ACC112 (cell line): ENCODE measurements around the gene NME4.
A peak's percentile ranks its signal among the peaks of the same experiment; 100 is the strongest.
"Not testable (repeated sequence)": the region's sequence is repeated elsewhere in the genome, so short reads cannot be mapped to it uniquely, and the experiment has no call there.

ENCODE experiments used
- H2AFZ ChIP-seq: fragments of 200-600 bp; sonication (generic); one replicate; pipeline ENCODE4 v1.6.0; 2017; ENCODE audit warnings: antibody characterized with exemption, low read length; ENCODE audit not compliant: unreplicated experiment
- H3K27ac ChIP-seq: fragments of 200-600 bp; sonication (generic); 2 replicates; pipeline ENCODE4 v1.5.1; 2014; ENCODE audit warnings: low read depth, mild to moderate bottlenecking, antibody characterized with exemption, low read length, moderate library complexity
- H3K27me3 ChIP-seq: fragments of 200-600 bp; sonication (generic); 2 replicates; pipeline ENCODE4 v1.6.1; 2014; ENCODE audit warnings: mild to moderate bottlenecking, antibody characterized with exemption, low read length, moderate library complexity, mixed read lengths; ENCODE audit not compliant: insufficient read depth
- H3K36me3 ChIP-seq: fragments of 200-600 bp; sonication (generic); 2 replicates; pipeline ENCODE4 v1.6.1; 2016; ENCODE audit warnings: mild to moderate bottlenecking, antibody characterized with exemption, low read length, moderate library complexity, mixed read lengths; ENCODE audit not compliant: insufficient read depth
- H3K4me1 ChIP-seq: fragments of 200-600 bp; sonication (generic); one replicate; pipeline ENCODE4 v1.6.1; 2016; ENCODE audit warnings: low read length, mixed read lengths; ENCODE audit not compliant: insufficient read depth, unreplicated experiment, control insufficient read depth
- H3K4me3 ChIP-seq: fragments of 200-600 bp; sonication (generic); 2 replicates; pipeline ENCODE4 v1.5.1; 2014; ENCODE audit warnings: mild to moderate bottlenecking, low read depth, low read length
- H3K79me2 ChIP-seq: fragments of 200-600 bp; sonication (generic); one replicate; pipeline ENCODE4 v1.6.0; 2016; ENCODE audit warnings: low read length; ENCODE audit not compliant: control insufficient read depth, unreplicated experiment, insufficient read depth

Gene NME4

DNA sequence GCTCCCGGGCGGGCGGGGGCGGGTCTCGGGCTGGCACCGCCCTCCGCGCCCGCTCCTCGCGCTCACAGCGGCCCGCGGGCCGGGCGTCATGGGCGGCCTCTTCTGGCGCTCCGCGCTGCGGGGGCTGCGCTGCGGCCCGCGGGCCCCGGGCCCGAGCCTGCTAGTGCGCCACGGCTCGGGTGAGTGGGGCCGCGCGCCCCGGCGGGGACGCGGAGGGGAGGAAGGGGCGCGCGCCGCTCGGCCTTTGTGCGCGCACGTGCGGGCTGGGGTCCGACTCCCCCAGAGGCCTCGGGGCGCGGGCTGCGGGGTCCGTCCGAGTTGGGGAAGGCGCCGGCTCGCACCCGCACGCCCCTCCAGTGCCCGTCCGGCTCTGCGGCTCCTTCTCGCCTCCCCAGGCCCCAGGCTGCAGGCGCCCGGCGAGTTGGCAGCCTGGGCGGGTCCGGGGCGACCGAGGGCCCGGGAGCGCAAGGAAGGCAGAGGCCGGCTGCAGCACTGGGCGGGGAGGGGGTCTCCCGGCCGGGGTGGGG lies at the start of gene NME4:
Gene NME4 (plus strand): TSS at position 65 of the 527 bp plus-strand sequence. CDS start 24 bp downstream, at position 89.
- H3K36me3 ChIP-seq = no peaks in the 10 kb centered on the region
- H3K4me3 ChIP-seq = peak within 1 kb of the TSS; percentile 87
- H3K4me1 ChIP-seq = peaks cover 12% of the 10 kb centered on the region
- peaks cover 9% of the 10 kb centered on the region for H3K79me2 ChIP-seq
- no peaks in the 10 kb centered on the region for H3K27me3 ChIP-seq
- 0 out of 2 replicates have a peak within 1 kb of the TSS, but pooled peaks have one; percentile 5 for H3K27ac ChIP-seq
- H2AFZ ChIP-seq = peak within 1 kb of the TSS; percentile 90

DNA sequence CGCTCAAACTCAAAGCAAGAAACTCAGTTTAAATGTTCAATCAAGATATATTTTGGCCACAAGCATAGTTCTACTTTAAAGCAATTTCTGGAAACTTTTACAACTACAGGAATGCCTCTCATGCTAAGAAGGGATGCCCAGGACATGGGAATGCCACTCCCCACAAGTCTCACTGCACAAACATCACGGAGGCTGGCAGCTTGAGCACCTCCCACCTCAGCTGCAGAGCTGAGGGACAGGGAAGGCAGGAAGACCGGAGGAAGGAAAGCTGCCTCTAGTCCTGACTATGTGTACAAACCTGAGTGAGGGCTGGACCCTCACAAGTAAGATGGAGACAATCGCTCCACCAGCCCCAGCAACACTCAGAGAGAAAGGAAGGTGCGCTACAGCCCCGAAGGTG lies 49.8 kb upstream of the NME4 start:
- Histone ChIP-seq H3K4me3 (no peak overlapping the region), H3K4me1 (peaks cover 7% of the 10 kb centered on the region), H3K79me2 (peaks cover 80% of the 10 kb centered on the region), H2AFZ (no peak overlapping the region), H3K36me3 (peaks cover 20% of the 10 kb centered on the region), H3K27me3 (no peaks in the 10 kb centered on the region), H3K27ac (no peak overlapping the region)

DNA sequence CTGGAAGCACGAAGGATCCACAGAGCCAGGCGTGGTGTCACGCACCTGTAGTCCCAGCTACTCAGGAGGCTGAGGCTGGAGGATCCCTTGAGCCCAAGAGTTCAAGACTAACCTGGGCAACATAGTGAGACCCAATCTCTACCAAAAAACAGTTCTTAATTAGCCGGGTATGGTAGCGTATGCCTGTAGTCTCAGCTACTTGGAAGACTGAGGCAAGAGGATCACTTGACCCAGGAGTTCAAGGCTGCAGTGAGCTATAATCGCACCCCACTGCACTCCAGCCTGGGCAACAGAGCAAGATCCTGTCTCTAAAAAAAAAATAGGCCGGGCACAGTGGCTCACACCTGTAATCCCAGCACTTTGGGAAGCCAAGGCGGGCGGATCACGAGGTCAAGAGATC lies 48.5 kb upstream of the NME4 start:
- Histone ChIP-seq H3K36me3 (peaks cover 14% of the 10 kb centered on the region), H3K79me2 (peaks cover 69% of the 10 kb centered on the region)
- H3K27ac ChIP-seq, H2AFZ ChIP-seq, H3K4me3 ChIP-seq, H3K27me3 ChIP-seq, H3K4me1 ChIP-seq: not testable (repeated sequence)

DNA sequence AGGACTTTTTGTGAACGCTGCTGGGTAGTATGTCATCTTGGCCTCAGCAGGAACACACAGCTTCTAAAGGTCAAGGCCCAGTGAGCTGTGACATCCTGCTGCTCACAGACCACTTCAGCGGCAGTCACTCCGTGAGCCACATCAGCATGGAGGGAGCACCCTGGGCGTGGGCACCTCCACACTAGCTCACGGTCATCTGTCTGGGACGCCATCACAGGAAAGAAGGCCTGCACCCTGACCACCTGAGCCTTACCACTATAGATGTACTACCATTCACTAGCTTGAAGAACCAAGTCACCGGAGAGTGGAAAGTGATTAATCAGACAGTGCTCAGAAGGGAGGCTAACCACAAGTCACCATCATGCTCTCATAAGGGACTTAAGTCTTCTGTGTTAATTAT lies 47.8 kb upstream of the NME4 start:
- Histone ChIP-seq H3K4me1 (peaks cover 7% of the 10 kb centered on the region), H3K79me2 (peaks cover 65% of the 10 kb centered on the region), H3K36me3 (peaks cover 14% of the 10 kb centered on the region), H3K27ac (no peak overlapping the region), H2AFZ (no peak overlapping the region), H3K4me3 (no peak overlapping the region), H3K27me3 (no peaks in the 10 kb centered on the region)

DNA sequence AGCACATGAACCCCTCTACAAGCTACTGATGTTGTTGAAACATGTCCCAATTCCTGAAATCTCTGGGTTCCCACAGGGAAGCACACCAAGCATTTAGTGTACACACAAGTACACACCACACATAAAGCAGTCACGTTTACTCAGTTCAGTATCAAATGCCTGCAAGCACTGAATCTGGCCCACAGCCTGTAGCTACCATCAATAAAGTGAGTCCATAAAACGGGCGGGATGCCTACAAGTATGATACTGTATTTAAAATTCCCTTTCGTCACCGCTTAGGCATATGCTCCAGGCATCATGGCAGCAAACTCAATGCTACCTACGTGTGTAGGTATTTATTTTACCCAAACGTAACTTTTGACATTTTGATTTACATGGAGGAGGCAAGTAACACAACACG lies 46.8 kb upstream of the NME4 start:
- H3K79me2 ChIP-seq = peaks cover 57% of the 10 kb centered on the region
- H3K27me3 ChIP-seq = no peaks in the 10 kb centered on the region
- peaks cover 14% of the 10 kb centered on the region for H3K36me3 ChIP-seq
- peaks cover 7% of the 10 kb centered on the region for H3K4me1 ChIP-seq
- no peak overlapping the region for H3K4me3 ChIP-seq
- no peak overlapping the region for H3K27ac ChIP-seq
- H2AFZ ChIP-seq = no peak overlapping the region

DNA sequence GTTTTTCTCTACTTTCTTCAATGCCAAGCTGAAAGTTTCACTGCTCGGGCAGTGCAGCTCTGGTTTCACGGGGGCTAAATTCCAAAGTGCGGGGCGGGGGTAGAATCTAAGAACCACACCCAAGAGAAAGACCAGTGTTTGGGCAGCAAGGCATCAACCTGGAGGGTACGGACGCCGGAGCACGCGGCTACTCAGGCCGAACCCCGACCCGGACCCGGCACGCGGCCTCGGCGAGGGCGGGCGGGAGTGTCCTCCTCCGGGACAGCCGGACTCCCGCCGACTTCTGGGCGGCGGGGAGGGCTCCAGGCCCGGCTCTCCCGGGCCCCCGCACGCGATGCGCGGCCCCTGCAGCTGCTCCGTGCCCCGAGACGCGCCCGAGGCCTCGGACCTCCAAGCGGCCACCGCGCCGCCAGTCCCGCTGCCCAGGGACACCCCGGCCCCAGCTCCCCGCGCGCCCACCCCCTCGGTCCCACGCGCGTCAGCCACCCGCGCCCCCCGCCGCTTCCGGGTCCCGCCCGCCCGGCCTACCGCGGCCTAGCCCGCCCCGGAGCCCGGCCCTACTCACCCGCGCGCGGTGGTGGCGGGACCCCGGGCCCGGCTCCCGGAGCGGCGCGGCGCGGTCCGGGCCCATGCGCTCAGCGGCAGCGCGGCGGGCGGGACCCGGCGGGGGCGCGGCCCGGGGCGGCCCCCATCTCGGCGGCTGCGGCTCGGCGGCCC lies 45.0 kb upstream of the NME4 start:
- Histone ChIP-seq H3K4me1 (peaks cover 7% of the 10 kb centered on the region), H3K36me3 (0 out of 2 replicates have a peak, but pooled peaks cover 4% of the 10 kb centered on the region), H3K27me3 (no peaks in the 10 kb centered on the region), H3K4me3 (peak overlapping the region; percentile 82), H2AFZ (peak overlapping the region; percentile 66), H3K79me2 (peaks cover 44% of the 10 kb centered on the region), H3K27ac (no peak overlapping the region)

DNA sequence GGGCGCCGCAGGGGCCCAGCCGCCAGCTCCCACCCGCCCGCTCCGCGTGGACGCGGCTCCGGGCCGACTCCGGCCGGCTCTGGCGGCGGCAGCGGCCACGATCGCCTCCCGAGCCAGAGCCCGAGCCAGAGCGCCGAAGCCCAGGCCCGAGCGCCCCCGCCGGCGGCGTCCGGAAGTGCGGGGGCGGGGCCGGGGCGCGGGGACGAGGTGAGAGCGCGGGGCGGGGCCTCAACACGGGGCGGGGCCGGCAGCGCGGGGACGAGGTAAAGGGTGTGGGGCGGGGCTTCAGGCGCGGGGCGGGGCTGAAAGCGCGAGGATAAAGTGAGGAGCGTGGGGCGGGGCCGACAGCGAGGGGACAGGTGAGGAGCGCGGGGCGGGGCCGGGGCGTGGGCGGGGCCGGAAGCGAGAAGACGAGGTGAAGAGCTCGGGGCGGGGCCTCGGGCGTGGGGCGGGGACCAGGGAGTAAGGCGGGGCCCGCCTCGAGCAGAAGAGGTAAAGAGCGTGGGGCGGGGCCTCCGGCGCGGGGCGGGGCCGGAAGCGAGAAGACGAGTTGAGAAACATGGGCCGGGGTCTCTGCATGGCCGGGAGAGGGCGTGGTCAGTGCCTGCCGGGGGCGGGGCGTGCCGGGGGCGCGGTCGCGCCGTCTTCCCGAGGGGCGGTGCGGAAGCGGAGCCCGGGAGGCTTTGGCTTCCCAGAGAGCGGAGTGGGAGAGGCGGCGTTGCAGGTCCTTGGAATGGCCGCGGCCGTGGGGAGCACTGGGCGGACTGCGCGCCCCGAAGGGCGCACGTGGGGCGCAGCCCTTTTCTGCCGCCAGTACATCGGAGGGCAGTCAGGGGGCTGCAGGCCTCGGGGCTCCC lies 44.2 kb upstream of the NME4 start, which contains the start of gene AXIN1:
Gene AXIN1 (minus strand): TSS at position 177 of the 857 bp plus-strand sequence. CDS start 5,698 bp downstream, outside the sequence.
- Histone ChIP-seq H3K27ac (no peak within 1 kb of the TSS), H3K79me2 (peaks cover 36% of the 10 kb centered on the region), H3K4me1 (peaks cover 7% of the 10 kb centered on the region), H3K4me3 (peak within 1 kb of the TSS; percentile 82), H2AFZ (peak within 1 kb of the TSS; percentile 66), H3K27me3 (no peaks in the 10 kb centered on the region), H3K36me3 (0 out of 2 replicates have a peak, but pooled peaks cover 4% of the 10 kb centered on the region)

DNA sequence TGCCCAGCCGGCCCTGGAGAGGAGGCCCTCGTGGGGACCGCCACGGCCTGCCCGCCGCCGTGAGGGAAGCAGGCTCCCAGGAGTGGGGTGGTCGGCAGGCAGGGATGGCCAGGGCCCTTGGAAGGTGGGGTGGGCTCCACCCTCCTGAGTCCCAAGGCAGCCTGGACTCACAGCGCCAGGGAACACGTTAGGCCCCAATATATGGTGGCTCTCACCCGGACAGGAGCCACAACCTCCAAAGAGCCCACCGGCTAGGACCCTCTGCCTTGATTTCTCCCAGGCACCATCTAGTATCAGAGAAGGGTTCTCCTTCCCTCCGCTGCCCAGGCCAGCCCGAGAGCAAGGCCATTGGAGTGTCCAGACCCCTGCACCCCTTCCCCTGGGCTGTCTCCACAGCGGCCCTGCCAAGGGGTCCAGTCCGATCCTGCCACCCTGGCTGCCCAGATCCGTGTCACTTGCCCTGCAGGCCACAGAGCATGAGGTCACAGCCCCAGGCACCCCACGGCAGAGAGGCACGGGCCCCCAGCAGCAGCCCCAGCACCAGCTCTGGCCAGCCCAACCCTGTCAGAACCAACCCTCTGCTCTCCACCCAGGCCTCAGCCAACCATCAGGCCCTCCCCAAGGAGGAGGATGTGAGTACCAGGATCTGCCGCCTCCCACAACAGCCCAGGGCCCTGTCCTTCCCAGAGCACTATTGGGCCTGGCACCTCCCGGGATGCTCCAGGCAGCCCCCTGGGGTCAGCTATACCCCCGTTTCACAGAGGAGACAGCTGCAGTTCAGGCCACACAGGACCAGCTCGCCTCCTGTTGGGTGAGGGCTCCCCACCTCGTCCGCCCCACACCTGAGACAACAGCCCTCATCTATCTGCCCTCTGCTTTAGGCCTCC lies 43.4 kb upstream of the NME4 start:
- Histone ChIP-seq H3K36me3 (0 out of 2 replicates have a peak, but pooled peaks cover 4% of the 10 kb centered on the region), H3K4me1 (peaks cover 7% of the 10 kb centered on the region), H2AFZ (no peak overlapping the region), H3K79me2 (peaks cover 29% of the 10 kb centered on the region), H3K27ac (no peak overlapping the region), H3K27me3 (no peaks in the 10 kb centered on the region), H3K4me3 (peak overlapping the region; percentile 47)

DNA sequence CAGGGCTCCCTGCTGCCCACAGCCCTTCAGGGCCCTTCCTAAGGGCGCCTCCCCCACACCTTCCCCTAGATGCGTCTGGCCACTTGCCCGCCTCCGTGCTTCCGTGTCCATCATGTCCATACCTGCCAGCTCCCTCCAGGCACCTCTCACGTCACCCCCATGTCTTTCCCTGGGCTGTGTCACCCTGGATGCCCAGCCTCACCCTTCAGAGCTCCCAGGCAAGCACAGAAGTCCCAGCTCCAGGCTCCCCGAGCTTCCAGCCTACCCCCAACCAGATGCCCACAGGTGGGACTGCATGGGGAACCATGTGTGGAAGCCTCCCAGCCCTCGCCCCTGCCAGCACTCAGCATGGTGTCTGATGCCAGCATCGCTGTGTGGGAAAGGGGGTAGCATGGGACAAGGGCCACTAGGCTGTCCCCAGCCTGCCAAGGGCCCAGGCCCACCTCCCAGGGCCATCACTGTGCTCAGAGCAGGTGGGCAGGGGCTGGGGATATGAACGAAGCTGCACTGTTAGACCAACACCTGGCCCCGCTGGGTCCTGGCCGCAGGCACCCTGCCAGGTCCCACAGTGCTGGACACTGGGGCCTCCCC lies 42.6 kb upstream of the NME4 start:
- peaks cover 7% of the 10 kb centered on the region for H3K4me1 ChIP-seq
- H3K36me3 ChIP-seq = 0 out of 2 replicates have a peak, but pooled peaks cover 4% of the 10 kb centered on the region
- no peak overlapping the region for H2AFZ ChIP-seq
- no peak overlapping the region for H3K27ac ChIP-seq
- H3K27me3 ChIP-seq = no peaks in the 10 kb centered on the region
- H3K4me3 ChIP-seq = no peak overlapping the region
- peaks cover 25% of the 10 kb centered on the region for H3K79me2 ChIP-seq
